Measurements from ENCODE around the gene POLR3H. TPM values are rescaled to one million over a fixed set of nuclear protein-coding genes. Genes with fewer than 3 reads are reported as not detected.

POLR3H gene
- total RNA-seq, 2 donors from 2014 or later: 30.1 to 32.6 TPM

DNA sequence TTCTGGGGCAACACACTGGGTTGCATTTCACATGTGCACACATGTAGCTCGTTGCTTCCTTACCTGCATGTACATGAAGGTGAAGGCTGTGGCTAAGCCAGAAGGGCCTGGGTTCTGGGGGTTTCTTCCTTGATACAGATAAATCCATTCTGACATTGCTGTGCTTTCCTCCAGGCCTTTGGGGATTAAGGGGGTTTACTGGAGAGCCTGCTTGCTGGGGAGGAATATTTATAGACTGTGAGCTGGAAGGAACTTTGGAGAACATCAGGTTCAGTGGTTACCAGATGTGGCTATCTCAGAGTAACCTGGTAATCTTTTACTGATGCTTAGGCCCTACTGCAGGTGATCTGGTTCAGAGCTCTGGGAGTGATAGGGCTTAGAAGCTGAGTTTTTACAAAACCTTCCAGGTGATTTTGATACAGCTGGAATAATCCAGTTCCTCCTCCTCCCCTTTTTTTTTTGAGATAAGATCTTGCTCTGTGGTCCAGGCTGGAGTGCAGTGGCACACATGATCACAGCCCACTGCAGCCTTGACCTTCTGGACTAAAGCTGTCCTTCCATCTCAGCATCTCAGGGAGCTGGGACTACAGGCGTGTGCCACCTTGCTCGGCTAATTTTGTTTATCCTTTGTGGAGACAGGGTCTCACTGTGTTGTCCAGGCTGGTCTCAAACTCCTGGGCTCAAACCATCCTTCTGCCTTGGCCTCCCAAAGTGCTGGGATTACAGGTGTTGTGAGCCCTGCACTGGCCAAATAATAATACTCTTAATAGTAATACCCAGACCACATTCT is 55.5 kb downstream of the POLR3H start:
- H3K27ac Mint-ChIP-seq: no peak overlapping the region
- H3K27ac ChIP-seq (ENCODE audit: low read depth, low read length): no peak overlapping the region
- H3K27me3 Mint-ChIP-seq (ENCODE audit: insufficient read depth): no peaks in the 10 kb centered on the region
- no peak overlapping the region for H3K4me3 Mint-ChIP-seq
- H3K27me3 ChIP-seq (ENCODE audit: control insufficient read depth, insufficient read depth, low read length, poor library complexity, severe bottlenecking): no peaks in the 10 kb centered on the region
- H3K9me3 ChIP-seq (ENCODE audit: control insufficient read depth, low read length): no peaks in the 10 kb centered on the region
- H3K4me1 ChIP-seq (ENCODE audit: control insufficient read depth, insufficient read depth, low read length): no peaks in the 10 kb centered on the region
- no peaks in the 10 kb centered on the region for H3K36me3 Mint-ChIP-seq (ENCODE audit: low read depth)
- no peak for TF ChIP-seq CTCF (conservative IDR thresholded peaks at IDR 0.05)
- H3K9ac ChIP-seq (ENCODE audit: extremely low read depth, low read length, poor library complexity, severe bottlenecking): no peak overlapping the region
- H3K4me3 ChIP-seq (ENCODE audit: low read length): no peak overlapping the region
- no peaks in the 10 kb centered on the region for H3K36me3 ChIP-seq (ENCODE audit: control insufficient read depth, insufficient read depth, low read length)
- no peaks in the 10 kb centered on the region for H3K9me3 Mint-ChIP-seq
- WGBS, 2 experiments (ENCODE audit: insufficient coverage in 1 of 2, insufficient read length in 1 of 2): 90 to 96% methylated on average over 3 of the region's 3 CpGs
- no peak for DNase-seq
- H3K4me1 Mint-ChIP-seq: peaks cover 6% of the 10 kb centered on the region

- 88 to 91% methylated on average over 4 of the region's 4 CpGs for WGBS, 2 experiments (ENCODE audit: insufficient coverage in 1 of 2, insufficient read length in 1 of 2)
- H3K4me1 Mint-ChIP-seq: peaks cover 6% of the 10 kb centered on the region
- no peak for TF ChIP-seq CTCF (conservative IDR thresholded peaks at IDR 0.05)
- DNase-seq: no peak
- no peak overlapping the region for H3K4me3 ChIP-seq (ENCODE audit: low read length)
- H3K9me3 Mint-ChIP-seq: no peaks in the 10 kb centered on the region
- no peaks in the 10 kb centered on the region for H3K27me3 ChIP-seq (ENCODE audit: control insufficient read depth, insufficient read depth, low read length, poor library complexity, severe bottlenecking)
- H3K4me1 ChIP-seq (ENCODE audit: control insufficient read depth, insufficient read depth, low read length): no peaks in the 10 kb centered on the region
- no peaks in the 10 kb centered on the region for H3K9me3 ChIP-seq (ENCODE audit: control insufficient read depth, low read length)
- no peaks in the 10 kb centered on the region for H3K36me3 Mint-ChIP-seq (ENCODE audit: low read depth)
- no peak overlapping the region for H3K27ac ChIP-seq (ENCODE audit: low read depth, low read length)
- H3K36me3 ChIP-seq (ENCODE audit: control insufficient read depth, insufficient read depth, low read length): no peaks in the 10 kb centered on the region
- no peak overlapping the region for H3K27ac Mint-ChIP-seq
- H3K9ac ChIP-seq (ENCODE audit: extremely low read depth, low read length, poor library complexity, severe bottlenecking): no peak overlapping the region
- no peak overlapping the region for H3K4me3 Mint-ChIP-seq
- H3K27me3 Mint-ChIP-seq (ENCODE audit: insufficient read depth): no peaks in the 10 kb centered on the region
These were observed 56.2 kb downstream of the POLR3H start for GRCh38 chr22:41488076-41488475.

DNA sequence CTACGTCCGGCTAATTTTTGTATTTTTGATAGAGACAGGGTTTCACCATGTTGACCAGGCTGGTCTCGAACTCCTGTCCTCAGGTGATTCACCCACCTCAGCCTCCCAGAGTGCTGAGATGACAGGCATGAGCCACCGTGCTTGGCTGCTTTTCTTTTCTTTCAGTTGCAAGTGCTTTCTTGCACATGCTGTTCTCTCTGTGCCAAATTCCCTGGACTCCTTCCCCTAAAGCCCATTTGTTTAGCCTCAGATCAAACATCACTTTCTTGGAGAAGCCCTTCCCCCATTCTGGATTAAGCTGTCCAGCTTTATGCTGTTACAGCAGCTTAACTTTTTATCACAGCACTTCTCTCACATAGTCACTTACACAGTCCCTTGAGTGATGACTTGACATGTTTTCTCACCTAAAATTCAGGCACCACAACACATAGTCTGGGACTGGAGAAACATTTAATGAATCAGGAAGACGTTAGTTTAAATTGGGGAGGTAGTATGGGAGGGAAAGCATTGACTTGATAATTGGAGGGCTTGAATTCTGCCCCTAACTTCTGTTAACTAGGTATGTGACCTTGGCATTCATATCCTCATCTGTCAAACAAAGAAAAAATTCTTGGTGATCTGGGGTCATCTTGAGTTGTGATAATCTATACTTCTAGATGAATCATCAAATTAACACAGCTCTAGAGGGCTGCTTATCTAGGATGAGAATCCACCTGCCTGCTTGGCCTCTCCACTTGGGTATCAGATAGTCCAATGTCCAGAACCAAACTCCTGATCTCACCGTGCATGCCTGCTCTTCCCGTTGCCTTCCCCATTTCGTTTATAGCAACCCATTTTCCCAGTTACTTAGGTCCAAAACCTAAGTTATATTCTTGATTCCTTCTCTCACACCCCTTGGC is 57.0 kb downstream of the POLR3H start:
- no peaks in the 10 kb centered on the region for H3K27me3 Mint-ChIP-seq (ENCODE audit: insufficient read depth)

More for the DNA sequence above, 57.0 kb downstream of the POLR3H start:
- H3K4me3 ChIP-seq (ENCODE audit: low read length): no peak overlapping the region
- TF ChIP-seq CTCF (conservative IDR thresholded peaks at IDR 0.05): no peak
- H3K9me3 ChIP-seq (ENCODE audit: control insufficient read depth, low read length): no peaks in the 10 kb centered on the region
- no peaks in the 10 kb centered on the region for H3K4me1 ChIP-seq (ENCODE audit: control insufficient read depth, insufficient read depth, low read length)
- 86 to 93% methylated on average over 7 to 8 of the region's 8 CpGs for WGBS, 2 experiments (ENCODE audit: insufficient coverage in 1 of 2, insufficient read length in 1 of 2)
- Mint-ChIP-seq H3K4me3 (no peak overlapping the region), H3K27ac (peak overlapping the region; percentile 65), H3K4me1 (peaks cover 6% of the 10 kb centered on the region), H3K36me3 (ENCODE audit: low read depth) (no peaks in the 10 kb centered on the region), H3K9me3 (no peaks in the 10 kb centered on the region)
- no peak for DNase-seq
- no peaks in the 10 kb centered on the region for H3K36me3 ChIP-seq (ENCODE audit: control insufficient read depth, insufficient read depth, low read length)
- H3K27me3 ChIP-seq (ENCODE audit: control insufficient read depth, insufficient read depth, low read length, poor library complexity, severe bottlenecking): no peaks in the 10 kb centered on the region
- no peak overlapping the region for H3K9ac ChIP-seq (ENCODE audit: extremely low read depth, low read length, poor library complexity, severe bottlenecking)
- H3K27ac ChIP-seq (ENCODE audit: low read depth, low read length): no peak overlapping the region
